Activated CD4-positive, CD25-positive, alpha-beta regulatory T cell treated with anti-CD3 and anti-CD28 coated beads, Interleukin-2, amount 50 U/mL, for 72 hours (primary cell): ENCODE data around the gene IKBKE.

Experiments used
- DNase-seq: peaks from one replicate; pipeline ENCODE4 v3.0.0; 2021

IKBKE gene

DNA sequence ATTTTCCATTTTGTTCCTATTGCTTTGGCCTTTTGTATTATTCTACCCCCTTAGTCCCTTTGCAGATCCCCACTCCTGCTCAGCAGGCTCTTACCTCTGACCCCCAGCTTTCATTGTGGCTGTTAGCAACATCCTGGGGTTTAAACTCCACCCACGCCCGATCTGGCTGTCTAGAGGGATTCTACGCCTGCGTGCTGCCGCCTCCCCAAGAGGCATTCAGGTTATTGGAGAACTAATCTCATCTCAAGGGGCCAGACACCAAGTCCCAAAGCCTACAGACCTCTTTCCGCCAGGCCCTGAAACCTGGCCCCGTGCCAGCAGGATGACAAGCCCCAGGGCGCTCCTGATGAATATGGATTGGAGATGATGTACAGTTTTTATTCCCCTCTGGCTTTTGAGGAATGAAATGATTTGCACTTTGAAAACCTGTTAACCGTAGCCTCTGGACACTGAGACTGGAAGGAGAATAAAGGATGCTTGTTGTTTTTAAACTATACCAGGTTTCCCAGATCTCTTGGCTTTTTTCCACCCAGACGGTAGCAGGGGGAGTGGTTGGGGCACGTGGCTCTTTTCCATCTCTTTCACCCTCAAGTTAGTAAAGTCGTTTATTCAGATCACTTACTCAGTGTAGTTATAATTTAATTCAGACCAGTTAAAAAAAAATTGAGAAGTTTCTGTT lies 14.5 kb upstream of the IKBKE start:
- DNase-seq = no peak

DNA sequence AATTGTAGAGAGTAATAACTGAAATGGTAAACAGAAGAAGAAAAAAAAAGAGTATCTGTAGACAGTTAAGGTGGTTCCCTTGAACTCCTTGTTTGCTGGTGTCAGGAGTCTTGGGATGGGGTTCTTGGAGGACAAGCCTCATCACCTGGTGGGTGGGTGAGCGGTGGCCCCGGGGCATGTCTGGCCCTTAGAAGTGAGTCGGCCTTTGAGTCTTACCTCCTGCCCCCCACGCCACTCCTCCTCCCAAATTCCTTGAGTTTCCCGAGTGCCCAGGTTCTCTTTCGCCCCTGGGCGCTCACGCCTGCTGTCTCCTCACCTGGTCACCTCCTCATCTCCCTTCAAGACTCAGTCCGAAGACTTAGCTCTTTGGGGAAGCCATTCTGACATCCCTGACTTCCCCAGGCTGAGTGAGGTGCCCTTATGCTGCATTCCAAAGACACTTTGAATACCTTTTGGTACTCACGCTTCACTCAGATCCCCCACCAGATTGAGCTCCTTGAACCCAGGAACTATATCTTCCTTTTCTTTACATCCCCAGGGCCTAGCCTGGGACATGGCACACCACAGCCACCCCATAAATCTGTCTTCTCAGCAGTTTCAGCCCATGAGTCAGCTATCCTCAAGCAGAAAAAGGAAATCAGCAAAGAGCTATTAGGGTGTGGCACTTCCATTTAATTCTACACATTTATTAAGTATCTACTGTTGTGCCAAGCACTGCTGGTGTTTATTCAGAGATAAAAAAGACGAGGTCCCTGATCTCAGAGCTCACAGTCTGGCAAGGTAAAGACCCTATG lies 13.5 kb upstream of the IKBKE start:
- no peak for DNase-seq

DNA sequence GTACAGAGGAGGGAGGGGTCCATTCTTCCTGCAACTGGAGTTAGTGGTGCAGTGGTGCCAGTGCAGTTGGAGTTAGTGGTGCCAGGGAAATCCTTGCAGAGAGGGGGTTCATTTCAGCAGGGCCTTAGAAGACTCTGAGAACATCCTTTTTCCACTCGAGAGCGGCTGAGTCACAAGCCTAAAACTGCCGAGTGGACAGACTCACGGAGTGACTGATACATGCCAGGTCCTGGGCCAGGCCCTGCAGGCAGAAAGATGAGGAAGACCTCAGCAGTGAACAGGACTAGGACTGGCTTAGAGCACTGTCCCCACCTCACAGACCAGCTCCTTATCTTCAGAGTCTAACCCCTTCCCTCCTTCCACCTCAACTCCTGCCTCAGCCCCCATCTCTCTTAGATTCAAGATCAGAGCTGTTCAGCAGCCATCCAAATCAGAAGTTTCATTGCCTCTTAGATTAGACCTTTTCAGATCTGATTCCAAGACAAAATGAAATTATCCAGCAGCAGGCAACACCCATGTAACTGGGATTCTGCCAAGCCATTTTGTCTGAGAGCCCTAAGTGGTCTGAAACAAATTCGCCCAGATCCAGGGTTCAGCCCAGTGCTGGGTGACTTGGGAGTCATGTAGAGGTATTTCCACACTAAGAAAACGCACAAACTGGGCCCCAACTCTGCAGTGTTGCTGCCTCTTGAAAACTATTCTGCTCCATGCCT lies 12.7 kb upstream of the IKBKE start:
- DNase-seq = no peak

DNA sequence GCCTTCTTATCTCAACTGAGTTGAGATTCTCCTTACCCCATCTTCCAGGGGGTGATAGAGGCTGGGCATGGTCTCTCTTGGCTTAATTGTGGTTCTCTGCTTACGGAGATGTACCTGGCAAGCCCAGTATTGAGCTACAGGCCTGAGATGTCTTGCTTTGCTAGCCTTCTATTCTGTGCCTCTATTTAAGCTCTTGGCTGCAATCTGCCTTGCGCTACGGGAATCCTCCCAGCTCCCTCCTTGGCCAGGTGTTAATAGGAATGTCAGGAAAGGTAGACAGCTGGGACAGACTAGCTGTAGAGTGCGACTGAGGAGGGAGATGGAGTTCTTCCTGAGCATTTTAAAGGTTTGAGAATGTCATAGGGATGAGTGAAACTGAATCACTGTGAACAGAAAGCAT lies 10.6 kb upstream of the IKBKE start:
- no peak for DNase-seq

DNA sequence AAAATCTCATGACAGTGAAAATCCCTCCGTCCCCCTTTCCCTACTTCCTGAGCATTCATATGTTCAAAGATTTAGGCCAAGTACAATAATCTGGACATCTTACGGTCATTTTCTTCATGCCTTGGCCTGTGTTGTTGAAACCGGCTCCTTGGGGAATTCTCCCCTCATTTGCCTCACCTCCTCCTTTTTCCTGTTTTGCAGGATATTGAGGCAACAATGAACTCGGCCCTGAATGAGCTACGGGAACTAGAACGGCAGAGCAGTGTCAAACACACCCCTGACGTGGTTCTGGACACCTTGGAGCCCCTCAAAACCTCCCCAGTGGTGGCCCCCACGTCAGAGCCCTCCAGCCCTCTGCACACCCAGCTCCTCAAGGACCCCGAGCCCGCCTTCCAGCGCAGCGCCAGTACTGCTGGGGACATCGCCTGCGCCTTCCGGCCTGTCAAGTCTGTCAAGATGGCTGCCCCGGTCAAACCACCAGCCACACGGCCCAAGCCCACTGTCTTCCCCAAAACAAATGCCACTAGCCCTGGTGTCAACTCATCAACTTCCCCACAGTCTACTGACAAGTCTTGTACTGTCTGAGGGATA lies 9.3 kb upstream of the IKBKE start:
- no peak for DNase-seq

DNA sequence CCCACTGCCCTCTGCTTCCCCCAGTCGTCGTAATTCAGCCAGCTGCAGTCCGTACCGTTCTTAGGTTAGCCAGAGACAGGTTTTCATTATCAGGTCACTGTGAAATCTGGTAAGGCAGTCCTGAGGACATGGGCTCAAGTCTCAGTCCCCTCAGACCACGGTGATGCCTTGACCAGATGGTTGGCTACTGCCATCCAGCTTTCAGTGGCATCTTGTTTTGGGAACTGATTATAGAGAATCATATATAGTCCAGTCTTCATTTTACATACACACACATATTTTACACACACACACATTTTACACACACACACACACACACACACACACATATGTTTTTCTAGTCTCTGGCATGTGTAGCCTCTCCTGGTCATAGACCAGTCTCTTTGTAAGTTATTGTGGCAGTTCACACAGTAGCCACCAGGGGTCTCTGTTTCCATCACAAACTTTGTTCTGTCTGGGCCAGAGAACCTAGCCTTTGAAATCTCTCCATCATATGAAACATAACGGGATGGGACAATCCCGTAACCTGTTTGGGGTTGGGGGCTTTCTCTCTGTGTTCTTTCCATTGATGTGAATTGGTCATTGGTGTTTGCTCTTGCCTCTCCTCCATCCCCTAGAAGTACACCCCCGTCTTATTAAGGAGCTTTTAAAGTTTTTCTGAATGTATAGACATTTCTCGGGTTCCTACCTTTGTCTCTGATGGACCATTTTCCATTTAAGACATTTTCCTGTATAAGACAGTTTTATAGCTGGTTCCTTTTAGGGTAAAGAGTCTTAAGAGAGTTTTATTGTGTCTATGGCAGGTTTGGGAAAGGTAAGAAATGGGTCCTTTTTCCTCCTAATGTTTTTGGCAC lies 8.4 kb upstream of the IKBKE start:
- peak; percentile 69 for DNase-seq

DNA sequence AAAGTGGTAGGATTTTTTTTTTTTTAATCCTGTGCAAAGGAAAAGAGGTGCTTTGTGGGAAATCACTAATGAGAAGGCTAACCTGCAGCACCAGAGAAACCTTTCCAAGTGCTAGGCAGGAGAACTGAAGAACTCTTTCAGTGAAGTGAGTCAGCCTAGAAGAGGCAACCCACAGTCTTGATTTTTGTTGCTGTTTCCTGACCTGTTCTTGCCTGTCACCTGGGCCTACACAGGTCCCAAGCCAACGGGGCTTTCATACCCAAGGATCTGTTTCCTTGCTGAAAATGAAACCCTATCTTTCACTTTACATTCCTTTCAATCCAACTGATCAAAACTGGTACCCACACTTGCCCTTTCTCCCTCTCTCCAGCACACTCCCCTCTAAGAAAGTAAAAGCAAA lies 7.1 kb upstream of the IKBKE start:
- no peak for DNase-seq

DNA sequence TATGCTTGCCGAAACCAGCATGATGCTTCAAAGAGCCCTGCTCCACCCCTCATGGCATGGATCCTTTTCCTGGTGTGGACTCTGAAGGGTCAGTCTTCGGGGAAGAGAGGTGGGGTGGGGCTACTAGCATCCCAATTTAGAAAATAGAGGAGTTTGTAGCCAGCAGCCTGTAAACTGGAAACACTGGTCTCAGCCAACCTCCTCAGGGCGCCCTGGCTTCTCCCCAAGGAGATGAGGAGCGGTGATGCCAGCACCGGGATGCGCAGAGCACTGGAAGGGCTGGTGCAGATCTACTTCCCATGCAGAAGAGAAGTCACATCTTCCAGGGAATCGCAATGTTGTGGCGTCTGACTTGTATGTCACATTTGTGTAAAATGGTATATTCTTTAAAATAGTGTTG lies 6.4 kb upstream of the IKBKE start:
- DNase-seq = no peak

DNA sequence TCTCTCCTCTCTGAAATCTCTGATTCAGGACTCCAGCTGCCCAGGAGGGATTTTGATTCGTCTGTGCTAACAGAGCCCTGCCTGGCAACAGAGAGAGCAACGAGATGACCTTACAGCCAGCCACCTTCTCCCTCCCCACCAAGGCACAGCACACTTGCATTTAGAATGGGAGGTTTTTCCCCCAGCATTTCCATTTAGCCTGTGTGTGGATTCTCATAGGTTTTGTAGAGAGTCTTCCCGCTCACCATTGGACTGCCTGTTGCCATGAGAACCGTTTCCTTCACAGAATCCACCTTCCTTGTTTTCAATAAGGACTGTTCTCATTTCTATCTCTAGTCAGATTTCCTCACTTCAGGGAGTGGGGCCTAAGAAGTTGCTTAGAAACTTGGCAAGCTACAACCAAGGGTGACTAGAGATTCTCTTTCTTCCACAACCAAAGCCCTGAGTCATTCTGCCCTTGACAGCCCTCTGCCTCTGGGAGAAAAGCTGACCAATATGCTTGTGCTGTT lies 5.8 kb upstream of the IKBKE start:
- DNase-seq = no peak

DNA sequence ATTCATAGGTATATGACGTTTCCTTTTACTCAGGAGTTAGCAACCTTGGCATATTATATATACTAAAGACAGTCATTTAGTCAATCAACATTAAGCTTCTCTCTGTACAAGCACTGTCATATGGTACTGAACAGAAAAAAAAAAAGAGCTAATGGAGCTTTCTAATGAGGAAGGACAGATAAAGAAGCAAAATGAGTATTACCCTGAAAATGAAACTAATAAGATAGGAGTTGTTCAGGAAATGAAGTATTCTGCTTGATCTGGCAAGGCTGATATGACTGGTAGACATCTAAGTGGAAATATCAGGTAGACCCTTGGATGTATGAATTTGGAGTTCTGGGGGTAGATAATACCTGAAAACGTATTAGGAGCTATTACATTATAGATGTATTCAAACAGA lies 4.3 kb upstream of the IKBKE start:
- DNase-seq = no peak

DNA sequence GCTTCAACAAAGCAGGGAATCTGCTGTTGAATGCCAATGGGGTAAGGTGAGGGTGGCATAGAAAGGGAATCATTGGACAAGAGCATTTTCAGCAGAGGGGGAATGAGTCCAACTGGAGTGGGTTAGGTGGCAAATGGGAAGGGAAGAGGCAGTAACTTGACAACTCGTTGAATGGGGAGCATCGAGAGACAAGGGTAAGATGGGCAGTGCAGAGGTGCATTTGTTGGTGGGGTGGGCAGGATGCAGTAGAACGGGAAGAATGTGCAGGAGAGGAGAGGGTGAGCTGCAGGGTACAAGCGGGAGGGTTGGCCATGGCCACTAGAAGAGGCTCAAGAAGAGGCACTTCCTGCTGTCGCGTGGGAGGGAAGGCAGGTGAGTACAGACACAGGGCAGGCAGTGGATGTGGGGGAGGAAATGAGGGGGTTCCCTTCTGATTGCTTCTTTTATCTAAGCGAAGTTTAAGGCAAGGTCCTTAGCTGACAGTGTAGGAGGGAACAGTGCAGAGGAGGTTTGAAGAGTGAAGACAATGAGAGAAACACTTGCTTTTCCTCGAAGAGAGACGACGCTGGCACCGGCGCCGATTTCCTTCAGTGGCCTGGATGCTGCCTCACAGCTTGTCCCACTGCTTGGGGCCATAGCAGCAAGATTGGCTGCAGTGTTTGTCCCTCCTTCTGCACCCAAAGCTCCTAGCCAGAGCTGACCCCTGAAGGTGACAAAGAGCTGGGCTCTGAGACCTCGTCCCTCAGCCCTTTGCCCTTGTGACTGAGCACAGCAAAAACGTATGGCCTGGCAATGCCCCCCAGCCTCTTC lies 3.2 kb upstream of the IKBKE start:
- DNase-seq = no peak

DNA sequence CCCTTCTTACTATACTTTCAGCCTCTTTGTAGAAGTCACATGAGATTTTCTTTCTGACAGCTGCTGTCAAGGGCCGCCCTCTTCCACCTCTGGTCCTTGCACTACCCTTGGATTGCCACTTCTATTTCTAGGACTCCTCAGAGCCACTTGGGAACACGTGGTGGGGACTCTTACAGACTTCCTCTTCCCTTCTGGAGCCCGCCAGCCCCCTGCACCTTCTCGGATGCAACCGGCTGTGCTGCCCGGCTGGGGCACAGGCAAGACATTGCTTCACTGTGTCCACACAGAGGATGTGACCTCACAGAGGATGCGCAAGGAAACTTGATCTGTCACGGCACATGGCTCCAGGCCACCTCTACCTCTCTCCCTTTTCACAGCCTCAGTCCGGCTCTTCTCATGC lies 2.4 kb upstream of the IKBKE start:
- DNase-seq = no peak

DNA sequence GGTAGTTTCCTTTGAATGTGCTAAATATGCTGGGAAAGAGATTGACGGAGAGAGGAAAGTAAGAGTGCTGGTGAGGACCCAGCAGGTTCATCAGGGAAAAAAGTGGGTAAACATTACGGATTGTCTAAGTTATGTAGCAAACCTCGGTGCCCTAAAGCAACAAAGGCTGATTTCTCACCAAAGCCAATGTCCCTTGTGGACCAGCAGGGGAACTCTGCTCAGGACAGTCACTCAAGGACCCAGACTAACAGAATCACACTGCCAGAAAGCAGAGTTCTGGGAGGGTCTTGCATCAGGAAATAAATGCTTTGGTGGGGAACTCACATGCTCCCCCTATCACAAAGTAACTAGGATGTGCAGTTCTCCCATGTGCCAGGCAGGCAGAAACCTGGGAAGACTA lies 1.7 kb upstream of the IKBKE start:
- no peak for DNase-seq

DNA sequence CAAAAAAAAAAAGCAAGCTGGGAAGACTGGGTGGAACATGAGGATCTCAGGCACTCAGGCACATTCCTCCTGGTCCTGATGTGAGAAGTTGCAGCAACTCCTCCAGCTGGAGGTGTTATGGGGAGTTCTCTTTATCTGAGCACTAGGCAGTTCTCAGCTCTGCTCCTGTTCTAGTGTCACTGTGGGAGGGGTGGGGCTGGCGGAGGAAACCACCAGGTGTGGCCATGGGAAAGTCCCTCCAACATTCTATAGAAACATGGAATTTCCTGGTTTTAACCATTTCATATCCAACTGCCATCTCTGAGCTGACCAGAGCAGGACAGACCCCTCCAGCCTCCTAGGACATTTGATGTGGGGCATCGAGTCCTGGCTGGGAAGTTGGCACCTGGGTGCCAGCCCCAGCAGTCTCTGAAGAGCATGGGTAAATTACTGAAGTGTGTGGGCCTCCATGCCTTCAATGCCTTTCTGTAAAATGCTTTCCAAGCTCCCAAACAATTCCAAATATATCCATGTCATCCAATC lies 804 bp upstream of the IKBKE start:
- no peak for DNase-seq

DNA sequence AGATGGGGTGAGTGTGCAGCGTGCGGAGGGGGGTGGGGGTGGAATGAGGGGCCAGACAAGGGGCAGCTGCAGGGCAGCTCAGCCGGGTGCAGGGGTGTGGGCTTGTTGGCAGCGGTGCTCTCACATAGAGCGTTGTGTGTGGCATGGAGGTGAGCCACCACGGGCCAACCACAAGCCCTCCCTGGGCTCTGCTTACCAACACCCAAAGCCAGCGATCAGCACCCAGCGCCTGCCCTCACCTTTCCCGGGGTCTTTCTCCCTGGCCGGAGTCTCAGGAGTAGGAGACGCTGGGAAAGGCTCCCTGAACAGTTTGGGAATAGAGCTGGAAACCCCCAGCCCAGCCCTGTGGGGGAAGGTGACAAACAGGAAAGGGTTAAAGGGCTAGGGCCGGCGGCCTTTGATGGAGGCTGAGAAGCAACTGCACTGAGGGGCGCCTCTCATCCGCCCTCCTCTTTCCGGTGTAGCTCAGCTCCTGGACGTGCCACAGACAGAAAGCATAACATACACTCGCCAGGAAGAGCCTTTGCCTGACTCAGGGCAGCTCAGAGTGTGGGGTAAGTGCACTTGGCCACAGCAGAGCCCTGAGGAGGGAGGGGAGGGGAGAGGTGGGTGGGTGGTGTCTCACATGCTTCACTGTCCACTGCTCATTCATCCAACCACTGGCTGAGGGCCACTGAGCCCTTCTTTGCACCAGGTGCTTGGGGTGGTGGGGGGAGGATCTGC lies 577 bp downstream of the IKBKE start:
- peak; percentile 56 for DNase-seq

DNA sequence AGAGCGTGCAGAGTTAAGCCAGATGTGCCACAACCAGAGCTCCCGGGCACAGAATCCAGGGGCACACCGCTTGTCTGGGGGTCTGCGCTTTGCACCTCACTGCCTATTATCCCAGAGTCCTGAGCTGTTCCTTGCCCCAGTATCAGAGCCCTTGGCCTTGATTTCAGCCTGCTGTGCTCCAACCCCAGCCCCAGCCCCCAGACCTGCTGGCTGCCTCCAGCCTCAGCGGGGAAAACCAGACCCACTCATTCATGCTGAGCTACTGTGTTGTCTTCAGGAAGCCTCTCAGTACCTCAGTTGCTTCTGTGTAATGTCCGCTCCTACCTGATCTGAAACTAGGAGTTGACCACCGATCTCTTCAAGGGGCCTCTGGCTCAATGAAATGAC lies 1.1 kb downstream of the IKBKE start:
- no peak for DNase-seq

DNA sequence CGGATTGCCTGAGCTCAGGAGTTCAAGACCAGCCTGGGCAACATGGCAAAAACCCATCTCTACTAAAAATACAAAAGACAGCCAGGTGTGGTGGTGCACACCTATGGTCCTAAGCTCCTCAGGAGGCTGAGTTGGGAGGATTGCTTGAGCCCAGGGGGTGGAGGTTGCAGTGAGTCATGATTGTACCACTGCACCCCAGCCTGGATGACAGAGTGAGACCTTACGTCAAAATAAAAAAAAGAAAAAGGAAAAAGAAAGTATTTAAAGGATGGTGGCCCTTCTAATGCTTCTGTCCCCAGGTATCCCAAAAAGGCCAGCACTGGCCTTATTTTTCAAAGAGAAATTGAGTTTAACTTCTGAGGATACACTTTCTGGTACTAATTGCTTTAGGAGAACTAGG lies 1.7 kb downstream of the IKBKE start:
- no peak for DNase-seq

DNA sequence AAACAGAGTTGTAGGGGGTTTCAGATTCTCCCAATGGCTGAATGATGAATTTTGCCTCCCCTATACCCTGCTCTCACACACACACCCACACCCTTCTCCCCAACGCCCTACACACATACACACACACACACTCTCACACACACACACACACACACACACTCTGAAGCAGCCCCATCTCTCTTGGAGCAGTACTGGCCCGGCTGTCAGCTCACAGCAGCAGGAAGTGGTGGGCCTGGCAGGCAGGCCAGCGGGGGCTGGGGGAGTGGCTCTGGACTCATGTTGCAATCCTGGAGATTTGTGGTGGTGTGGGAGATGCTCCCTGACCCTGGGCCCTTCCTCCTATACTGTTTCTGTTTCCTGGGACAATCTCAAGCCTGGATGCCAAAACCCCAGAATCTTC lies 2.2 kb downstream of the IKBKE start:
- no peak for DNase-seq

DNA sequence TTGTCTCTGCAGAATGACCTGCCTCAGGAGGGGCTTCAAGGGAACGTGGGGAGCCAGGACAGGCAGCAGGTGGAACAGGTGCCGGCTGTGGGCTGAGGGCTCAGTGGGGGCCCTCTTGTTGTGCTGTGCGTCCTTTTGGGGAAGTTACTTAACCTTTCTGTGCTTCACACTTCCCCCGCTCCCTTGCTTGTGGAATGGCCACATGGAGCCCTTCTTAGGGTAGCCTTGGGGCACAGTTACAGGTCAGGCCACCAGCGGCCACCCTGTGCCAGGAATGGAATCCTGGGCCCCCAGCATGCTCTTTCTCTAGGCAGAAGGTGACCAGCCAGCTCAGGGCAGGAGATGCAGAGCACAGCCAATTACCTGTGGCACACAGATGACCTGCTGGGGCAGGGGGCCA lies 2.6 kb downstream of the IKBKE start:
- DNase-seq = no peak

DNA sequence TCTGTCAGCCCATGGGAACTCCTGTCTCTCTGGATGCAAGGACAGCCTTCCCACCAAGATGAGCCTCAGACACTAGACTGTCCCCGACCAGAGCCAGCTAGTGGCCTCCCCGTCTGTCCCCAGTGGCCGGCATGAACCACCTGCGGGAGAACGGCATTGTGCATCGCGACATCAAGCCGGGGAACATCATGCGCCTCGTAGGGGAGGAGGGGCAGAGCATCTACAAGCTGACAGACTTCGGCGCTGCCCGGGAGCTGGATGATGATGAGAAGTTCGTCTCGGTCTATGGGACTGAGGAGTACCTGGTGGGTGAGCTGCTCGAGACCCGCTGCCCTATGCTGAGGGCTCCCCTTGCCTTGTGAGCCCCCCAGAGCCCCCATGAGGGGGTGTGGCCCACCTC lies 5.8 kb downstream of the IKBKE start:
- DNase-seq = no peak

DNA sequence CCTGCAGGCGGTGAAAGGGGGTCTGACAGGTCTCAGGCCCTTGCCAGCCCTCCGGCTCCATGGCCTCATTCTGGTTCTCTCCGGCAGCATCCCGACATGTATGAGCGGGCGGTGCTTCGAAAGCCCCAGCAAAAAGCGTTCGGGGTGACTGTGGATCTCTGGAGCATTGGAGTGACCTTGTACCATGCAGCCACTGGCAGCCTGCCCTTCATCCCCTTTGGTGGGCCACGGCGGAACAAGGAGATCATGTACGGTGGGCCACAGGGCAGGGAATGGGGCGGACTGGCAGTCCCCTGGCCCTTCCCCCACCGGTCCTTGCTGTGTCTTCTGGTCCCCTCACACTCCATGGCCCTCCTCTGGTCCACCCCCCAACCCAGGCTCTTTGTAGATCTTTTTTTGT lies 6.3 kb downstream of the IKBKE start:
- no peak for DNase-seq
